Glutamatergic neuron (in vitro differentiated cells): ENCODE measurements around the gene BPIFB6. TPM values are rescaled to one million over a fixed set of nuclear protein-coding genes. Genes with fewer than 3 reads are reported as not detected.
"Not testable (repeated sequence)": the region's sequence is repeated elsewhere in the genome, so short reads cannot be mapped to it uniquely, and the experiment has no call there.

Experiments
- DNase-seq: peaks from one replicate; pipeline ENCODE4 v3.0.0; 2022
- H3K27ac Mint-ChIP-seq: one replicate; pipeline ENCODE4 v1.8.0; 2020; ENCODE audit warnings: mild to moderate bottlenecking, mixed read lengths, inconsistent platforms; ENCODE audit not compliant: unreplicated experiment
- H3K27me3 Mint-ChIP-seq: one replicate; pipeline ENCODE4 v1.8.0; 2020; ENCODE audit warnings: mild to moderate bottlenecking, moderate library complexity, mixed read lengths, inconsistent platforms; ENCODE audit not compliant: unreplicated experiment
- H3K36me3 Mint-ChIP-seq: one replicate; pipeline ENCODE4 v1.8.0; 2020; ENCODE audit warnings: mild to moderate bottlenecking, mixed read lengths, inconsistent platforms; ENCODE audit not compliant: unreplicated experiment
- H3K4me1 Mint-ChIP-seq: one replicate; pipeline ENCODE4 v1.8.0; 2020; ENCODE audit warnings: mild to moderate bottlenecking, low read depth, mixed read lengths, inconsistent platforms; ENCODE audit not compliant: unreplicated experiment
- H3K4me3 Mint-ChIP-seq: one replicate; pipeline ENCODE4 v1.8.0; 2020; ENCODE audit warnings: mild to moderate bottlenecking, mixed read lengths, inconsistent platforms; ENCODE audit not compliant: unreplicated experiment
- H3K9me3 Mint-ChIP-seq: one replicate; pipeline ENCODE4 v1.8.0; 2020; ENCODE audit warnings: mild to moderate bottlenecking, moderate library complexity, mixed read lengths, inconsistent platforms; ENCODE audit not compliant: unreplicated experiment
- CTCF ChIP-seq: fragments of 200-600 bp; sonication (generic); IDR thresholded peaks from one replicate; pipeline ENCODE4 v1.5.0; 2021; ENCODE audit not compliant: partially characterized antibody, unreplicated experiment
- total RNA-seq: library from RNA; stranded (reverse); fragmentation: NEBNext Ultra II Directional; extraction: Animal tissue kit (Norgen Biotek cat#: 25700); gene quantifications from one replicate; pipeline ENCODE4 v1.2.1, GENCODE V29; 2021; ENCODE audit not compliant: unreplicated experiment

BPIFB6 gene
- total RNA-seq, 1 donor from 2014 or later = not detected

GRCh38 chr20:33042983-33043730 is 11.7 kb downstream of the BPIFB6 start:
- Mint-ChIP-seq H3K36me3 (peaks cover 27% of the 10 kb centered on the region), H3K4me1 (peaks cover 14% of the 10 kb centered on the region), H3K4me3 (no peak overlapping the region), H3K27ac (peak overlapping the region; percentile 40), H3K27me3 (peaks cover 9% of the 10 kb centered on the region), H3K9me3 (peaks cover 10% of the 10 kb centered on the region)
- no peak for TF ChIP-seq CTCF
- DNase-seq = no peak

- H3K27ac Mint-ChIP-seq = no peak overlapping the region
- H3K4me3 Mint-ChIP-seq = no peak overlapping the region
- peaks cover 25% of the 10 kb centered on the region for H3K36me3 Mint-ChIP-seq
- no peak for TF ChIP-seq CTCF
- H3K4me1 Mint-ChIP-seq = peaks cover 14% of the 10 kb centered on the region
- no peak for DNase-seq
- peaks cover 8% of the 10 kb centered on the region for H3K9me3 Mint-ChIP-seq
- peaks cover 8% of the 10 kb centered on the region for H3K27me3 Mint-ChIP-seq
Measured at GRCh38 chr20:33043731-33044181, 12.3 kb downstream of the BPIFB6 start.

- DNase-seq, H3K4me3 Mint-ChIP-seq: not testable (repeated sequence)
- H3K27ac Mint-ChIP-seq = peak overlapping the region; percentile 29
Measured at GRCh38 chr20:33045129-33045721, 13.8 kb downstream of the BPIFB6 start.

GRCh38 chr20:33046412-33046811 is 15.0 kb downstream of the BPIFB6 start:
- Mint-ChIP-seq H3K4me1 (peaks cover 8% of the 10 kb centered on the region), H3K4me3 (no peak overlapping the region)

More at GRCh38 chr20:33045129-33045721, 13.8 kb downstream of the BPIFB6 start:
- H3K27me3 Mint-ChIP-seq = not testable (repeated sequence)
- Mint-ChIP-seq H3K36me3 (peaks cover 25% of the 10 kb centered on the region), H3K9me3 (peaks cover 11% of the 10 kb centered on the region), H3K4me1 (peaks cover 14% of the 10 kb centered on the region)

GRCh38 chr20:33051333-33051732 is 19.9 kb downstream of the BPIFB6 start:
- peaks cover 12% of the 10 kb centered on the region for H3K27me3 Mint-ChIP-seq
- H3K27ac Mint-ChIP-seq = no peak overlapping the region
- H3K36me3 Mint-ChIP-seq = peaks cover 4% of the 10 kb centered on the region
- H3K4me3 Mint-ChIP-seq = no peak overlapping the region
- peaks cover 10% of the 10 kb centered on the region for H3K9me3 Mint-ChIP-seq
- DNase-seq = no peak
- TF ChIP-seq CTCF = no peak
- H3K4me1 Mint-ChIP-seq = peaks cover 14% of the 10 kb centered on the region

More at GRCh38 chr20:33046412-33046811, 15.0 kb downstream of the BPIFB6 start:
- Mint-ChIP-seq H3K27me3 (peaks cover 6% of the 10 kb centered on the region), H3K9me3 (peaks cover 9% of the 10 kb centered on the region), H3K36me3 (peaks cover 19% of the 10 kb centered on the region), H3K27ac (no peak overlapping the region)
- DNase-seq = no peak
- TF ChIP-seq CTCF = no peak
